Neural cell (in vitro differentiated cells): ENCODE results near the gene LAMA5. TPM values are rescaled to one million over a fixed set of nuclear protein-coding genes. Genes with fewer than 3 reads are reported as not detected.

ENCODE experiments used
- H2AFZ ChIP-seq: fragments of 200-600, 300-800 bp; sonication (generic), shearing (Covaris generic); 2 replicates; pipeline ENCODE4 v1.6.0; 2014; ENCODE audit warnings: low read depth, mild to moderate bottlenecking, antibody characterized with exemption, low read length, moderate library complexity
- H3F3A ChIP-seq: fragments of 200-600 bp; shearing (Covaris generic); 2 replicates; pipeline ENCODE4 v1.6.1; 2016; ENCODE audit warnings: mild to moderate bottlenecking, moderate library complexity, mixed read lengths, antibody characterized with exemption, low read length; ENCODE audit not compliant: insufficient read depth, poor library complexity, severe bottlenecking
- H3K27ac ChIP-seq: fragments of 200-600, 300-800 bp; sonication (generic), shearing (Covaris generic); 2 replicates; pipeline ENCODE4 v1.5.1; 2014; ENCODE audit warnings: mild to moderate bottlenecking, low read length, moderate library complexity
- H3K27me3 ChIP-seq: fragments of 300-800, 200-600 bp; sonication (generic), shearing (Covaris generic); 2 replicates; pipeline ENCODE4 v1.6.0; 2014; ENCODE audit warnings: mild to moderate bottlenecking, low read depth, low read length, moderate library complexity; ENCODE audit not compliant: insufficient read depth
- H3K36me3 ChIP-seq: fragments of 300-800, 200-600 bp; sonication (generic), shearing (Covaris generic); 2 replicates; pipeline ENCODE4 v1.5.1; 2014; ENCODE audit warnings: mild to moderate bottlenecking, antibody characterized with exemption, low read length, moderate library complexity; ENCODE audit not compliant: insufficient read depth
- H3K4me2 ChIP-seq: fragments of 300-800, 200-600 bp; sonication (generic), shearing (Covaris generic); 2 replicates; pipeline ENCODE4 v1.6.0; 2014; ENCODE audit warnings: mild to moderate bottlenecking, low read length
- H3K4me3 ChIP-seq: fragments of 300-800, 200-600 bp; sonication (generic), shearing (Covaris generic); 2 replicates; pipeline ENCODE4 v1.5.1; 2014; ENCODE audit warnings: mild to moderate bottlenecking, low read length, moderate library complexity
- H3K79me2 ChIP-seq: fragments of 200-600 bp; shearing (Covaris generic); replicated peaks from 2 replicates; pipeline ENCODE4 v1.6.0; 2014; ENCODE audit warnings: mild to moderate bottlenecking, low read length, moderate library complexity; ENCODE audit not compliant: insufficient read depth
- H3K9ac ChIP-seq: fragments of 300-800, 200-600 bp; sonication (generic), shearing (Covaris generic); 2 replicates; pipeline ENCODE4 v1.6.1; 2016; ENCODE audit warnings: mild to moderate bottlenecking, low read length, mixed read lengths
- H3K9me2 ChIP-seq: fragments of 200-600 bp; shearing (Covaris generic); 2 replicates; pipeline ENCODE4 v1.6.1; 2016; ENCODE audit warnings: mild to moderate bottlenecking, low read length, mixed read lengths; ENCODE audit not compliant: insufficient read depth
- H3K9me3 ChIP-seq: fragments of 200-600, 300-800 bp; sonication (generic), shearing (Covaris generic); 2 replicates; pipeline ENCODE4 v1.6.1; 2016; ENCODE audit warnings: mild to moderate bottlenecking, mixed run types, low read length, moderate library complexity, mixed read lengths
- H4K20me1 ChIP-seq: fragments of 200-600 bp; shearing (Covaris generic); 2 replicates; pipeline ENCODE4 v1.6.1; 2016; ENCODE audit warnings: mild to moderate bottlenecking, mixed run types; ENCODE audit not compliant: insufficient read depth
- EP300 ChIP-seq: fragments of 450-650 bp; conservative IDR thresholded peaks from 2 replicates; pipeline ENCODE4 v1.6.1; 2014; ENCODE audit warnings: antibody characterized with exemption, mild to moderate bottlenecking, moderate library complexity; ENCODE audit not compliant: poor library complexity, severe bottlenecking
- EZH2 ChIP-seq: fragments of 200-600, 300-800 bp; shearing (Covaris generic), sonication (generic); IDR thresholded peaks from 2 replicates; pipeline ENCODE4 v1.6.1; 2014; ENCODE audit warnings: antibody characterized with exemption, low read length, borderline replicate concordance, mild to moderate bottlenecking; ENCODE audit not compliant: insufficient read depth, poor library complexity, severe bottlenecking
- MXI1 ChIP-seq: fragments of 450-650 bp; conservative IDR thresholded peaks from 2 replicates; pipeline ENCODE4 v1.6.1; 2014; ENCODE audit warnings: antibody characterized with exemption, mild to moderate bottlenecking; ENCODE audit not compliant: poor library complexity, severe bottlenecking
- POLR2AphosphoS5 ChIP-seq: IDR thresholded peaks from 2 replicates; pipeline ENCODE4 v1.6.1; 2012
- RAD21 ChIP-seq: fragments of 450-650 bp; conservative IDR thresholded peaks from 2 replicates; pipeline ENCODE4 v1.6.1; 2014; ENCODE audit warnings: antibody characterized with exemption, mild to moderate bottlenecking, moderate library complexity
- SMC3 ChIP-seq: fragments of 450-650 bp; conservative IDR thresholded peaks from 2 replicates; pipeline ENCODE4 v1.6.1; 2014; ENCODE audit warnings: antibody characterized with exemption, mild to moderate bottlenecking, moderate library complexity; ENCODE audit not compliant: poor library complexity
- TAF1 ChIP-seq: IDR thresholded peaks from 2 replicates; pipeline ENCODE4 v1.6.1; 2012; ENCODE audit warnings: low read depth
- polyA plus RNA-seq: library from polyadenylated mRNA; depleted of rRNA; stranded (reverse); fragments of >200 nt; gene quantifications from 2 replicates; pipeline ENCODE4 v1.2.3, GENCODE V29; 2014
- TF ChIP-seq, protein P1 (sequence below): IDR thresholded peaks from 2 replicates; pipeline ENCODE4 v1.6.1; 2012; ENCODE audit warnings: borderline replicate concordance
- TF ChIP-seq, protein P2 (sequence below): fragments of 450-650 bp; IDR thresholded peaks from 2 replicates; pipeline ENCODE4 v1.5.1; 2014; ENCODE audit warnings: antibody characterized with exemption, mild to moderate bottlenecking, moderate library complexity; ENCODE audit not compliant: poor library complexity, severe bottlenecking

LAMA5 gene
- polyA plus RNA-seq, 1 donor from 2014 or later = 27.2 TPM

DNA sequence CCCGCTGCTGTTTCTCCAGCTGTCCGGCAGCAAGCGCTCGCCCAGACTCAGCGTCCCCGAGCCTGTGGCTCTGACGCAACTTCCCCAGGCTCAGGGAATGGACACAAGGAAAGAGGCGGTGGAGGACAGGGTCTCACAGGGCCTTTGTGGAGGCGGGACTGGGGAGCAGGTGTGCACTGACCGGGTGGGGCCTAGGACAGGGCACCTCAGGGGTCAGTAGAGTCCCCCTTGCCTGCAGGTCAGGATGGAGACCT lies 20.0 kb downstream of the LAMA5 start:
- Histone ChIP-seq H3K27ac (no peak overlapping the region), H3F3A (no peaks in the 10 kb centered on the region), H3K4me3 (no peak overlapping the region), H3K9ac (no peak overlapping the region), H2AFZ (no peak overlapping the region), H3K4me2 (no peak overlapping the region), H3K9me3 (no peaks in the 10 kb centered on the region), H3K9me2 (no peaks in the 10 kb centered on the region), H3K36me3 (no peaks in the 10 kb centered on the region), H3K79me2 (no peaks in the 10 kb centered on the region), H4K20me1 (no peaks in the 10 kb centered on the region), H3K27me3 (no peaks in the 10 kb centered on the region)
- TF ChIP-seq POLR2AphosphoS5 (no peak), SMC3 (no peak), EP300 (no peak), TAF1 (no peak), RAD21 (no peak), MXI1 (no peak), EZH2 (no peak)
- TF ChIP-seq, protein P1, sequence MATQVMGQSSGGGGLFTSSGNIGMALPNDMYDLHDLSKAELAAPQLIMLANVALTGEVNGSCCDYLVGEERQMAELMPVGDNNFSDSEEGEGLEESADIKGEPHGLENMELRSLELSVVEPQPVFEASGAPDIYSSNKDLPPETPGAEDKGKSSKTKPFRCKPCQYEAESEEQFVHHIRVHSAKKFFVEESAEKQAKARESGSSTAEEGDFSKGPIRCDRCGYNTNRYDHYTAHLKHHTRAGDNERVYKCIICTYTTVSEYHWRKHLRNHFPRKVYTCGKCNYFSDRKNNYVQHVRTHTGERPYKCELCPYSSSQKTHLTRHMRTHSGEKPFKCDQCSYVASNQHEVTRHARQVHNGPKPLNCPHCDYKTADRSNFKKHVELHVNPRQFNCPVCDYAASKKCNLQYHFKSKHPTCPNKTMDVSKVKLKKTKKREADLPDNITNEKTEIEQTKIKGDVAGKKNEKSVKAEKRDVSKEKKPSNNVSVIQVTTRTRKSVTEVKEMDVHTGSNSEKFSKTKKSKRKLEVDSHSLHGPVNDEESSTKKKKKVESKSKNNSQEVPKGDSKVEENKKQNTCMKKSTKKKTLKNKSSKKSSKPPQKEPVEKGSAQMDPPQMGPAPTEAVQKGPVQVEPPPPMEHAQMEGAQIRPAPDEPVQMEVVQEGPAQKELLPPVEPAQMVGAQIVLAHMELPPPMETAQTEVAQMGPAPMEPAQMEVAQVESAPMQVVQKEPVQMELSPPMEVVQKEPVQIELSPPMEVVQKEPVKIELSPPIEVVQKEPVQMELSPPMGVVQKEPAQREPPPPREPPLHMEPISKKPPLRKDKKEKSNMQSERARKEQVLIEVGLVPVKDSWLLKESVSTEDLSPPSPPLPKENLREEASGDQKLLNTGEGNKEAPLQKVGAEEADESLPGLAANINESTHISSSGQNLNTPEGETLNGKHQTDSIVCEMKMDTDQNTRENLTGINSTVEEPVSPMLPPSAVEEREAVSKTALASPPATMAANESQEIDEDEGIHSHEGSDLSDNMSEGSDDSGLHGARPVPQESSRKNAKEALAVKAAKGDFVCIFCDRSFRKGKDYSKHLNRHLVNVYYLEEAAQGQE = no peak
- TF ChIP-seq, protein P2, sequence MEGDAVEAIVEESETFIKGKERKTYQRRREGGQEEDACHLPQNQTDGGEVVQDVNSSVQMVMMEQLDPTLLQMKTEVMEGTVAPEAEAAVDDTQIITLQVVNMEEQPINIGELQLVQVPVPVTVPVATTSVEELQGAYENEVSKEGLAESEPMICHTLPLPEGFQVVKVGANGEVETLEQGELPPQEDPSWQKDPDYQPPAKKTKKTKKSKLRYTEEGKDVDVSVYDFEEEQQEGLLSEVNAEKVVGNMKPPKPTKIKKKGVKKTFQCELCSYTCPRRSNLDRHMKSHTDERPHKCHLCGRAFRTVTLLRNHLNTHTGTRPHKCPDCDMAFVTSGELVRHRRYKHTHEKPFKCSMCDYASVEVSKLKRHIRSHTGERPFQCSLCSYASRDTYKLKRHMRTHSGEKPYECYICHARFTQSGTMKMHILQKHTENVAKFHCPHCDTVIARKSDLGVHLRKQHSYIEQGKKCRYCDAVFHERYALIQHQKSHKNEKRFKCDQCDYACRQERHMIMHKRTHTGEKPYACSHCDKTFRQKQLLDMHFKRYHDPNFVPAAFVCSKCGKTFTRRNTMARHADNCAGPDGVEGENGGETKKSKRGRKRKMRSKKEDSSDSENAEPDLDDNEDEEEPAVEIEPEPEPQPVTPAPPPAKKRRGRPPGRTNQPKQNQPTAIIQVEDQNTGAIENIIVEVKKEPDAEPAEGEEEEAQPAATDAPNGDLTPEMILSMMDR = no peak

DNA sequence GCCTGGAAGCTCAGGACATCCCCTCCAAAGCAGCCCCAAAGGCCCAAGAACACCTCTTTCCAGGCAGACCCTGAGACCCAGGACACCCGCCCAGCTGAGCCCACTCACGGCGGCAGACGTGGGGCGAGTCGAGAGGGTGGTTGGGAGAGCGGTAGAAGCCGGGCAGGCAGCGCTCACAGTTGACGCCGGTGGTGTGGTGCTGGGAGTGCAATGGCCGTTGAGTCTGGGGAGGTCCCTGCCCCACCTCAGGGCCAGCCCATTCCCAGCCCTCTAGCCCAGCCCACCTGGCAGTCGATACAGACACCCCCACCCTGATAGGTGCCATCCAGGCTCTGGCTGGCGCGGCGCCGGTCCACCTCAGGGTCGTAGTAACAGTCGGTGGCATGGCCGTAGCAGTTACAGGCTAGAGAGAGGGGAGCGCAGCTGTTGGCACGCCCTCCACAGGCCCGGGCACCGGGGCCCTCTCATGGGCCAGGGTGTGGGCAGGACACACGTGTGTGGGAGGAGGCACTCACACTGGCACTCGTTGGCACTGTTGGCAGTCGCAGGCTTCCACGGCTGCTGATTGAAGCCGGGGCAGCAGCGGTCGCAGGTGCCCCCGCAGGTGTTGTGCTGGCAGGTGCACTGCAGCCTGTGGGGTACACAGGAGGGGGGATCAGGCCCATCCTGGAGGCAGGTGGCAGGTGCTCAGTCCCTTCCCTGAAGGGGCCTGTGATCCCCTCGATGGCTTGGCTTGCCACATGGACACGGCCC lies 20.5 kb downstream of the LAMA5 start:
- Histone ChIP-seq H3K9ac (no peak overlapping the region), H3K27me3 (no peaks in the 10 kb centered on the region), H4K20me1 (no peaks in the 10 kb centered on the region), H3K9me3 (no peaks in the 10 kb centered on the region), H3K4me3 (no peak overlapping the region), H3K9me2 (no peaks in the 10 kb centered on the region), H3F3A (no peaks in the 10 kb centered on the region), H3K4me2 (no peak overlapping the region), H3K36me3 (no peaks in the 10 kb centered on the region), H3K27ac (no peak overlapping the region), H2AFZ (no peak overlapping the region), H3K79me2 (no peaks in the 10 kb centered on the region)
- TF ChIP-seq TAF1 (no peak), SMC3 (no peak), RAD21 (no peak), POLR2AphosphoS5 (no peak), EP300 (no peak), MXI1 (no peak), EZH2 (no peak)
- TF ChIP-seq, protein P2 = no peak
- TF ChIP-seq, protein P1 = no peak
